Kasumi-1 (cell line): ENCODE measurements around the gene LRRTM3.

Source experiments
- DNase-seq, 2 experiments: peaks; one replicate each; lab custom pipeline; 2025; lab: John Stamatoyannopoulos, UW

The LRRTM3 gene

DNA sequence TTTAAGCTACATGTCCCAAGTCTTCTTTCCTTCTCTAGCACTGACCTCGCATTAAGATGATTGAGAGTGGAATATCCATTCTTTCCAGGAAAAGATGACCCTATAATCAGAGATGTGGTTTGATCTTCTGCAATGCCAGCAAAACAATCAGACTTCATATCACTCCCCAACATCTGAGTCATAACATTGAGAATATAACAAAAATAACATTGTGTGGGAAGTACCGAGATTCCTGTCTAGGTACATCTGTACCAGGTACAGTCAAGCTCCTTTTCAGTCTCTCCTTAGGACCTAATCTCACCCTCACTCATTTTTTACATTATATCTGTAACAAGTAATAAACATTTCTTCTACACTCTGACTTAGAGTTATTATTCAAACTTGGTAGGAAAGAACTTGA is 201.6 kb downstream of the LRRTM3 start:
- no peak for DNase-seq

GRCh38 chr10:67140641-67141040 is 214.8 kb downstream of the LRRTM3 start:
- DNase-seq: no peak

DNA sequence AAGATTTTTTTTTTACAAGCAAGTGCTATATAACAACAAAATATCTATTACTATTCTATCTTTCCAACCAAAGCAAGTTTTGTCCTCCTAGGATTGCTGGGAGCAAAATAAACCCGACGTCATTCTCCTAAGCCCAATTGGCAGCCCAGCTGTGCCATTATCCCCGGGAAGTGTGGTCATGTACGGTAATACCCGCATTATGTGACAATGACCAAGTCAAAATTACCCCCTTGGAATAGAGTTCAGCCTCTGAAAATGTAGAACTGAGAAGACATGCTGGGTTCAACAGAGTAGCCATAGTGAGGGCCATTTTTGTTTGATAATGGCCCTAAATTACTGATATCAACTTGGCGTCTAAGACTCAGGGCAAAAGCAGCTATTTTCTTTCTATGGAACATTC is 215.5 kb downstream of the LRRTM3 start:
- DNase-seq: no peak

DNA sequence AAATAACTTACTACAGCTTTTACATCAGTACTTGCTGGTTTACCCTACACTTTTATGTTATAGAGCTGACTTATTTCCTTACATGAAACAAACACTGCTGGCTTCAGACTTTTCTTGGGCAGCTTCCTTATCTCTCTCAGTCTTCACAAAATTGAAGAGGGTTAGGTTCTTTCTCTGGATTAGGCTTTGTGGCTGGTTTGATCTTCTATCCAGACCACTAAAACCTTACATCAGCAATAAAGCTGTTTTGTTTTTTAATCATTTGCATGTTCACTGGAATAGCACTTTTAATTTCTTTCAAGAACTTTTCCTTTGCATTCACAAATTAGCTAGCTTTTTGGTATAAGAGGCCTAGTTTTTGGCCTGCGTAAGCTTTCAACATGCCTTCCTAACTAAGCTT is 218.7 kb downstream of the LRRTM3 start:
- no peak for DNase-seq
